Subcutaneous adipose tissue (tissue), 4 donors: Measurements from ENCODE around the gene LMX1A. TPM values are rescaled to one million over a fixed set of nuclear protein-coding genes. Genes with fewer than 3 reads are reported as not detected.

Source experiments
- CTCF ChIP-seq: fragments of 450-650 bp; IDR thresholded peaks from one replicate; pipeline ENCODE4 v1.5.1; 2016; ENCODE audit warnings: low read depth, mild to moderate bottlenecking, control low read depth, antibody characterized with exemption, moderate library complexity
- total RNA-seq, 4 donors: library from RNA; depleted of rRNA; stranded (reverse); fragments of >200 nt; gene quantifications; one replicate each; pipeline ENCODE4 v1.1.0, GENCODE V29; 2016

The LMX1A gene
- total RNA-seq, 4 donors from 2014 or later = 0.33 to 1.5 (median 0.63) TPM

GRCh38 chr1:165339164-165339563 lies 17.4 kb downstream of the LMX1A start:
- TF ChIP-seq CTCF = no peak

- TF ChIP-seq CTCF = no peak
Measured at GRCh38 chr1:165330483-165330882, 26.0 kb downstream of the LMX1A start.

GRCh38 chr1:165329104-165329503 lies 27.4 kb downstream of the LMX1A start:
- no peak for TF ChIP-seq CTCF

DNA sequence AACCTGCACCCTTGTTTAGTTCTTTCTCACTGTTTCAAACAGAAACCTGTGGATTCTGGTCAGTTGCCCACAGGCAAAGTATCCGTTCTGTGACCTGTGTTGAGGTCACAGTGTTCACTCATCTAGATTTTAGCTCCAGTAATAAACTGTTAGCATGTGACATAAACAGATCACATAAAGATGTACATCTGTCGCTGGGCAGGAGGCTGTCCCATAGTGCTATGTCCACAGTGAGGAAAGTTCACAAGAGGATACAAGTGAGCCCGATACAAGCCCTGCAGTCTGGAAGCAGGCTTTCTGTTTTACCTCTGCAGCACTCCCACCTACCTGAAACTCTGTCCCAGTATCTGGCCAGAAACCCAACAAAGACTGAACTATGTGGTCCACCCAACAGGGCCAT lies 28.4 kb downstream of the LMX1A start:
- no peak for TF ChIP-seq CTCF

- TF ChIP-seq CTCF = no peak
Measured at GRCh38 chr1:165327538-165327937, 29.0 kb downstream of the LMX1A start.

- no peak for TF ChIP-seq CTCF
Measured at GRCh38 chr1:165325460-165326203, 30.9 kb downstream of the LMX1A start.

GRCh38 chr1:165324050-165324449 lies 32.5 kb downstream of the LMX1A start:
- TF ChIP-seq CTCF = no peak
